PC-9 (cell line): ENCODE data around the gene USP44.

Experiments
- CTCF ChIP-seq: fragments of 200-600 bp; sonication (generic); conservative IDR thresholded peaks from 2 replicates; pipeline ENCODE4 v1.6.1; 2017; ENCODE audit warnings: mixed run types, antibody characterized with exemption, mild to moderate bottlenecking, moderate library complexity
- EZH2 ChIP-seq: fragments of 200-600 bp; sonication (generic); IDR thresholded peaks from 2 replicates; pipeline ENCODE4 v1.8.0; 2017; ENCODE audit warnings: antibody characterized with exemption, low read depth

- TF ChIP-seq EZH2 (no peak), CTCF (no peak)
These were observed 69.4 kb downstream of the USP44 start for GRCh38 chr12:95481888-95482287.
